KMS-11 (cell line): ENCODE data around the gene OGDH.

Source experiments
- H2AFZ ChIP-seq: fragments of 200-600 bp; sonication (generic); 2 replicates; pipeline ENCODE4 v1.6.1; 2016; ENCODE audit warnings: antibody characterized with exemption, mixed run types, low read depth
- H3K27ac ChIP-seq: fragments of 200-600 bp; sonication (generic); 2 replicates; pipeline ENCODE4 v1.6.1; 2016; ENCODE audit warnings: mild to moderate bottlenecking, mixed run types
- H3K27me3 ChIP-seq: fragments of 200-600 bp; sonication (generic); 2 replicates; pipeline ENCODE4 v1.6.1; 2017; ENCODE audit warnings: mild to moderate bottlenecking, low read depth, mixed run types, moderate library complexity; ENCODE audit not compliant: insufficient read depth
- H3K36me3 ChIP-seq: fragments of 200-600 bp; sonication (generic); 2 replicates; pipeline ENCODE4 v1.6.1; 2017; ENCODE audit warnings: mild to moderate bottlenecking, mixed run types; ENCODE audit not compliant: insufficient read depth
- H3K4me1 ChIP-seq: fragments of 200-600 bp; sonication (generic); 2 replicates; pipeline ENCODE4 v1.6.1; 2016; ENCODE audit warnings: mild to moderate bottlenecking, low read depth, mixed run types; ENCODE audit not compliant: poor library complexity, severe bottlenecking
- H3K4me2 ChIP-seq: fragments of 200-600 bp; sonication (generic); 2 replicates; pipeline ENCODE4 v1.7.0; 2016; ENCODE audit warnings: mild to moderate bottlenecking, mixed run types
- H3K4me3 ChIP-seq: fragments of 200-600 bp; sonication (generic); IDR thresholded peaks from 2 replicates; pipeline ENCODE4 v1.6.1; 2017; ENCODE audit warnings: low read depth, low read length, mixed read lengths; ENCODE audit not compliant: insufficient read depth
- H3K79me2 ChIP-seq: fragments of 200-600 bp; sonication (generic); 2 replicates; pipeline ENCODE4 v1.6.1; 2016; ENCODE audit warnings: low read depth, mixed run types; ENCODE audit not compliant: insufficient read depth
- H3K9ac ChIP-seq: fragments of 200-600 bp; sonication (generic); 2 replicates; pipeline ENCODE4 v1.6.1; 2016; ENCODE audit warnings: mild to moderate bottlenecking, mixed run types
- H4K20me1 ChIP-seq: fragments of 200-600 bp; sonication (generic); 2 replicates; pipeline ENCODE4 v1.6.1; 2016; ENCODE audit warnings: mild to moderate bottlenecking, mixed run types; ENCODE audit not compliant: insufficient read depth
- CTCF ChIP-seq: fragments of 200-600 bp; sonication (generic); conservative IDR thresholded peaks from 2 replicates; pipeline ENCODE4 v1.6.1; 2017; ENCODE audit warnings: low read depth, mild to moderate bottlenecking, antibody characterized with exemption, low read length, moderate library complexity, mixed read lengths

The OGDH gene

GRCh38 chr7:44643206-44643605, 36.8 kb downstream of the OGDH start:
- Histone ChIP-seq H3K27me3 (no peaks in the 10 kb centered on the region), H3K4me2 (no peak overlapping the region), H3K4me3 (no peak overlapping the region), H3K4me1 (peaks cover 37% of the 10 kb centered on the region), H3K36me3 (no peaks in the 10 kb centered on the region), H4K20me1 (no peaks in the 10 kb centered on the region), H3K27ac (no peak overlapping the region), H3K9ac (no peak overlapping the region), H2AFZ (no peak overlapping the region), H3K79me2 (peaks cover 8% of the 10 kb centered on the region; the same call in 1 of the 2 replicates)
- TF ChIP-seq CTCF, result no peak; the same call in 1 of the 2 replicates

GRCh38 chr7:44645254-44645653, 38.8 kb downstream of the OGDH start:
- no peaks in the 10 kb centered on the region for H3K36me3 ChIP-seq
- no peak overlapping the region for H2AFZ ChIP-seq
- H3K27ac ChIP-seq, result no peak overlapping the region
- peaks cover 16% of the 10 kb centered on the region for H3K4me1 ChIP-seq
- H3K27me3 ChIP-seq, result no peaks in the 10 kb centered on the region
- H3K4me3 ChIP-seq, result no peak overlapping the region
- H3K79me2 ChIP-seq, result peaks cover 4% of the 10 kb centered on the region; the same call in 1 of the 2 replicates
- H3K9ac ChIP-seq, result no peak overlapping the region
- no peak overlapping the region for H3K4me2 ChIP-seq
- no peaks in the 10 kb centered on the region for H4K20me1 ChIP-seq
- TF ChIP-seq CTCF, result no peak

GRCh38 chr7:44645696-44646095, 39.3 kb downstream of the OGDH start:
- no peaks in the 10 kb centered on the region for H3K36me3 ChIP-seq
- no peak overlapping the region for H3K9ac ChIP-seq

GRCh38 chr7:44646176-44646920, 39.9 kb downstream of the OGDH start:
- Histone ChIP-seq H4K20me1 (no peaks in the 10 kb centered on the region), H3K4me1 (peaks cover 9% of the 10 kb centered on the region), H3K36me3 (no peaks in the 10 kb centered on the region), H3K4me2 (no peak overlapping the region), H3K27ac (no peak overlapping the region), H3K27me3 (no peaks in the 10 kb centered on the region), H3K79me2 (no peaks in the 10 kb centered on the region), H3K9ac (no peak overlapping the region), H3K4me3 (no peak overlapping the region), H2AFZ (no peak overlapping the region)
- no peak for TF ChIP-seq CTCF

More at GRCh38 chr7:44645696-44646095, 39.3 kb downstream of the OGDH start:
- Histone ChIP-seq H3K4me1 (peaks cover 12% of the 10 kb centered on the region), H3K79me2 (no peaks in the 10 kb centered on the region), H4K20me1 (no peaks in the 10 kb centered on the region), H3K4me2 (no peak overlapping the region), H3K27ac (no peak overlapping the region), H3K4me3 (no peak overlapping the region), H3K27me3 (no peaks in the 10 kb centered on the region), H2AFZ (no peak overlapping the region)
- no peak for TF ChIP-seq CTCF
